H1 (cell line): ENCODE measurements around the gene MTNR1A.

ENCODE experiments used
- BACH1 ChIP-seq: IDR thresholded peaks from 2 replicates; pipeline ENCODE4 v1.6.1; 2012; ENCODE audit warnings: low read length, improper control_type of control experiment
- CEBPB ChIP-seq: IDR thresholded peaks from 2 replicates; pipeline ENCODE4 v1.6.1; 2012; ENCODE audit warnings: low read depth, low read length
- CHD1 ChIP-seq: IDR thresholded peaks from 2 replicates; pipeline ENCODE4 v1.6.1; 2012; ENCODE audit warnings: low read depth, low read length, improper control_type of control experiment
- EZH2 ChIP-seq: fragments of 200-600 bp; sonication (generic); IDR thresholded peaks from 2 replicates; pipeline ENCODE4 v1.7.1; 2012; ENCODE audit warnings: low read depth, mild to moderate bottlenecking, moderate library complexity, low read length, inconsistent platforms; ENCODE audit not compliant: severe bottlenecking
- GTF2F1 ChIP-seq: IDR thresholded peaks from 2 replicates; pipeline ENCODE4 v1.6.1; 2012; ENCODE audit warnings: low read depth, low read length, improper control_type of control experiment, borderline replicate concordance
- KDM1A ChIP-seq: fragments of 200-600, 300-600 bp; sonication (generic); IDR thresholded peaks from 2 replicates; pipeline ENCODE4 v1.7.1; 2016; ENCODE audit warnings: mild to moderate bottlenecking, low read length, borderline replicate concordance
- MAFK ChIP-seq: IDR thresholded peaks from 2 replicates; pipeline ENCODE4 v1.6.1; 2012; ENCODE audit warnings: low read depth, mild to moderate bottlenecking, improper control_type of control experiment, low read length
- POLR2A ChIP-seq, 2 experiments: IDR thresholded peaks; 1 replicate in 1 of 2; 2 replicates in 1 of 2; pipeline ENCODE4 v1.6.1; 2011; ENCODE audit warnings: low read depth in 2 of 2, low read length in 2 of 2, mild to moderate bottlenecking in 2 of 2; ENCODE audit errors: control extremely low read depth in 1 of 2
- POLR2AphosphoS5 ChIP-seq: IDR thresholded peaks from 2 replicates; pipeline ENCODE4 v1.6.1; 2011; ENCODE audit warnings: low read depth, low read length
- RAD21 ChIP-seq, 2 experiments: IDR thresholded peaks in 1 of 2; conservative IDR thresholded peaks in 1 of 2; 2 replicates each; pipeline ENCODE4 v1.6.1; 2011; ENCODE audit warnings: low read depth in 2 of 2, low read length in 2 of 2, improper control_type of control experiment in 1 of 2, inconsistent platforms in 1 of 2, mild to moderate bottlenecking in 1 of 2, moderate library complexity in 1 of 2
- TAF1 ChIP-seq: IDR thresholded peaks from 2 replicates; pipeline ENCODE4 v1.6.1; 2011; ENCODE audit warnings: mild to moderate bottlenecking, low read depth, low read length
- TF ChIP-seq, protein P1 (sequence below), 3 experiments: IDR thresholded peaks; 1 replicate in 2 of 3; 2 replicates in 1 of 3; pipeline versions ENCODE4 v1.5.1 to v1.6.1; 2011; ENCODE audit warnings: low read length in 3 of 3, mild to moderate bottlenecking in 3 of 3, inconsistent platforms in 2 of 3, low read depth in 1 of 3, moderate library complexity in 1 of 3; ENCODE audit not compliant: insufficient read depth in 1 of 3; ENCODE audit errors: control extremely low read depth in 1 of 3
- TF ChIP-seq, protein P2 (sequence below): IDR thresholded peaks from 2 replicates; pipeline ENCODE4 v1.6.1; 2012; ENCODE audit warnings: inconsistent platforms

DNA sequence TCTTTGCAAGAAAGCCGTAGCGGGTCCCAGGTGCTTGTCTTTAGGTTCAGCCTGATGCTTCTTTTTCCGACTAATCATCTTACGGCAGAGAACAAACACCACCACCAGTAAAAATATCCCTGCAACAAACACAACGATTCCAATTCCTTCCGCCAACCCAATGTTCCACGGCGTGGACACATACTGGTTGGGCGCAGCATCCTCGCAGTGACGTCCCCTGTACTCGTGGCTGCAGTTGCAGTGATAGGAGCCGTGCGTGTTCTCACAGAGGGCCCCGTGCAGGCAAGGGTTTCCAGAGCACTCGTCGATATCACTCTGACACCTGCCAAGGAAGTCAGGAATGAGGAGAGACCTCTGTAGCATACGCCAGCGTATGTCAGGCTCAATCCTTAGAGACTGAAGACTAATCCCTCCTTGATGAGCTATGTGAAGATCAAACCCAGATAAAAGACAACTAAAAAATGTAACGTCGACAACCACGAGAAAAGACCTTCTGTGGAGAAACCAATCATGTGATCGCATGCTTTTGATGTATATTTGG lies 41.6 kb upstream of the MTNR1A start:
- TF ChIP-seq, protein P1, sequence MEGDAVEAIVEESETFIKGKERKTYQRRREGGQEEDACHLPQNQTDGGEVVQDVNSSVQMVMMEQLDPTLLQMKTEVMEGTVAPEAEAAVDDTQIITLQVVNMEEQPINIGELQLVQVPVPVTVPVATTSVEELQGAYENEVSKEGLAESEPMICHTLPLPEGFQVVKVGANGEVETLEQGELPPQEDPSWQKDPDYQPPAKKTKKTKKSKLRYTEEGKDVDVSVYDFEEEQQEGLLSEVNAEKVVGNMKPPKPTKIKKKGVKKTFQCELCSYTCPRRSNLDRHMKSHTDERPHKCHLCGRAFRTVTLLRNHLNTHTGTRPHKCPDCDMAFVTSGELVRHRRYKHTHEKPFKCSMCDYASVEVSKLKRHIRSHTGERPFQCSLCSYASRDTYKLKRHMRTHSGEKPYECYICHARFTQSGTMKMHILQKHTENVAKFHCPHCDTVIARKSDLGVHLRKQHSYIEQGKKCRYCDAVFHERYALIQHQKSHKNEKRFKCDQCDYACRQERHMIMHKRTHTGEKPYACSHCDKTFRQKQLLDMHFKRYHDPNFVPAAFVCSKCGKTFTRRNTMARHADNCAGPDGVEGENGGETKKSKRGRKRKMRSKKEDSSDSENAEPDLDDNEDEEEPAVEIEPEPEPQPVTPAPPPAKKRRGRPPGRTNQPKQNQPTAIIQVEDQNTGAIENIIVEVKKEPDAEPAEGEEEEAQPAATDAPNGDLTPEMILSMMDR (IDR thresholded peaks at IDR 0.05; ENCODE audit: control extremely low read depth in 1 of 3, insufficient read depth in 1 of 3, low read depth in 1 of 3, low read length in 3 of 3) = no peak
- TF ChIP-seq TAF1 = no peak
- no peak for TF ChIP-seq CHD1
- TF ChIP-seq EZH2 = no peak
- TF ChIP-seq KDM1A = no peak
- TF ChIP-seq POLR2AphosphoS5 = no peak
- TF ChIP-seq, protein P2, sequence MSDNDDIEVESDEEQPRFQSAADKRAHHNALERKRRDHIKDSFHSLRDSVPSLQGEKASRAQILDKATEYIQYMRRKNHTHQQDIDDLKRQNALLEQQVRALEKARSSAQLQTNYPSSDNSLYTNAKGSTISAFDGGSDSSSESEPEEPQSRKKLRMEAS = no peak
- no peak for TF ChIP-seq GTF2F1
- no peak for TF ChIP-seq RAD21 (IDR thresholded peaks at IDR 0.05 in 1 of 2, conservative IDR thresholded peaks at IDR 0.05 in 1 of 2; ENCODE audit: low read depth in 2 of 2, low read length in 2 of 2)
- no peak for TF ChIP-seq CEBPB
- TF ChIP-seq MAFK = no peak
- no peak for TF ChIP-seq POLR2A (IDR thresholded peaks at IDR 0.05; ENCODE audit: control extremely low read depth in 1 of 2, low read depth in 2 of 2, low read length in 2 of 2)
- TF ChIP-seq BACH1 = no peak
